ENCODE results near the gene RHAG.

RHAG gene

DNA sequence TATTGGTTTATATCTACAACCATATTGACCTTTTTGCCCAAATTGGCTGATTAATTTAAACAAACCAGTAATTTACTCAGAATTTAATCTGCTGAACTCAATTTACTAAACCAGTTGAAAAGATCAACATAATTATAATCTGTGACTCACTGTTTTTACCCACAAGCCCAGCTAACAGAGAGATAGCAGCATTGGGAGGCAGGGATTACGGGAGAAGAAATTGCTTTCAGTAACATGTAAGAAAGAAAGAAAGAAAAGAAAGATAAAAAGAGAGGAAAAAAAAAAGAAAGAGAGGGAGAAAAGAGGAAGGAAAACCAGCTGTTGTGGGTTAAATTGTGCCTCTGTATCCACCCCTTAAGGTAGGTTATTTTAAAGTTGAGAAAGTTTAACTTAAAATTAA is 13.3 kb upstream of the RHAG start:
- DNase-seq (no peak), ATAC-seq (replicated peaks) (no peak)
- Mint-ChIP-seq H3K36me3 (ENCODE audit: insufficient read depth) (no peaks in the 10 kb centered on the region), H3K27me3 (no peaks in the 10 kb centered on the region), H3K27ac (no peak overlapping the region), H3K9me3 (peaks cover 2 to 7% of the 10 kb centered on the region in 2 donors), H3K4me1 (ENCODE audit: low read depth in 2 of 2) (no peaks in the 10 kb centered on the region), H3K4me3 (no peak overlapping the region)

DNA sequence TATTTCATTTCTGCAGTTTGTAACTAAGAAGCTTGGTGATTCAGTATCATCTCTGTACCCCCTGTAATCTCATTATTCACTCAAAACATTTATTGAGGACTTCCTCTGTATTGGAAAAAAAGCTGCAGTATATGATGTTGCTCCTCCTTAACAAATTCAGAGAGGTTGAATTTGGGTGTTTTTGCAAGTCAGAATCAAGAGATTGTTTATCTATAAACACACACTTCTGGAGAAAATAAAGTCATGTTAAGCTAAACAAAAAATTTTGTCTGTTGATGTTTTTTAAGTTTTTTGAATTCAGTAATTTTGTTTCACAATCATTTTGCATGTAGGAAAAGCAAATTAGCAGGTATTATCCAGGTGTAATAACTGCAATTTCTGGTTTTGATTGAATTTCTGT is 11.4 kb upstream of the RHAG start:
- H3K27ac Mint-ChIP-seq, result no peak overlapping the region
- no peaks in the 10 kb centered on the region for H3K36me3 Mint-ChIP-seq (ENCODE audit: insufficient read depth)
- no peak for DNase-seq
- H3K4me1 Mint-ChIP-seq (ENCODE audit: low read depth in 2 of 2), result no peaks in the 10 kb centered on the region
- no peaks in the 10 kb centered on the region for H3K27me3 Mint-ChIP-seq
- H3K9me3 Mint-ChIP-seq, result peaks cover 0 to 2% of the 10 kb centered on the region in 2 donors
- no peak for ATAC-seq (replicated peaks)
- H3K4me3 Mint-ChIP-seq, result no peak overlapping the region

DNA sequence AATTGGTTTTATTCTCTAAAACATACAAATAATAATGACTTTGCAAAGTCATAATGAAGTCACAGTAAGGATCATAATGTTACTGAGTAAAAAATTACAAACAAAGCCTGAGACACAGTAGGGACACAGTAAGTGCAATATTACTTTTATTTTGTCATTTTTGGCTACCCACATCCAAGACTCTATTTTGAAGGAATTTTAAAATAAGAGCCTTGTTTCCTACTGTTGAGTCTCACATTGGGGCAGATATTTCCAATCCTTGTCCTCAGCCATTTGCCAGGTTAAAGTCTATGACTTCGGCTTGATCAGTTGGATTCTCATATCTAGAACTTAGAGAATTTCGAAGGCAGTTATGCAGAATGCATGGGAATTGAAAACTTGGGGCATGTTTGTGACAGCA is 10.8 kb upstream of the RHAG start:
- DNase-seq (no peak), ATAC-seq (replicated peaks) (no peak)
- no peak overlapping the region for H3K27ac Mint-ChIP-seq
- H3K27me3 Mint-ChIP-seq, result no peaks in the 10 kb centered on the region
- H3K36me3 Mint-ChIP-seq (ENCODE audit: insufficient read depth), result no peaks in the 10 kb centered on the region
- H3K4me3 Mint-ChIP-seq, result no peak overlapping the region
- H3K4me1 Mint-ChIP-seq (ENCODE audit: low read depth in 2 of 2), result no peaks in the 10 kb centered on the region
- H3K9me3 Mint-ChIP-seq, result peaks cover 0 to 2% of the 10 kb centered on the region in 2 donors

DNA sequence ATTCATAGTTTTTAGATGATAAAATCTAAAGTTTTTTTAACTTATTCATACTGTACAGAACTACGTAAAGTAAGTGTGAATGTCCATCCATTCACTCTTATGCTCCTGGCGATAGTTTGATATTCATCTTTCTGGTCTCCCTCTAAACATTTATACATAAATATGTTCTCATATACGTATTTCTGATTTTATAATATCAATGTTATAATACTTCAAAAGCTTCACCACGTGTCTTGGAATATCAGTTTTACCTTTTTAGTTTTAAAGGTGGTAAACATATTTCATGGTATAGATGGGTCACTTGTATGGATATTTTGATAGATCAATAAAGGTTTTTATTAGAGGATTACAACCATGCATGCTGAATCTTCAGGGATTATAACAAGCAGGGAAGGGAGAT is 10.3 kb upstream of the RHAG start:
- peaks cover 0 to 2% of the 10 kb centered on the region in 2 donors for H3K9me3 Mint-ChIP-seq

DNA sequence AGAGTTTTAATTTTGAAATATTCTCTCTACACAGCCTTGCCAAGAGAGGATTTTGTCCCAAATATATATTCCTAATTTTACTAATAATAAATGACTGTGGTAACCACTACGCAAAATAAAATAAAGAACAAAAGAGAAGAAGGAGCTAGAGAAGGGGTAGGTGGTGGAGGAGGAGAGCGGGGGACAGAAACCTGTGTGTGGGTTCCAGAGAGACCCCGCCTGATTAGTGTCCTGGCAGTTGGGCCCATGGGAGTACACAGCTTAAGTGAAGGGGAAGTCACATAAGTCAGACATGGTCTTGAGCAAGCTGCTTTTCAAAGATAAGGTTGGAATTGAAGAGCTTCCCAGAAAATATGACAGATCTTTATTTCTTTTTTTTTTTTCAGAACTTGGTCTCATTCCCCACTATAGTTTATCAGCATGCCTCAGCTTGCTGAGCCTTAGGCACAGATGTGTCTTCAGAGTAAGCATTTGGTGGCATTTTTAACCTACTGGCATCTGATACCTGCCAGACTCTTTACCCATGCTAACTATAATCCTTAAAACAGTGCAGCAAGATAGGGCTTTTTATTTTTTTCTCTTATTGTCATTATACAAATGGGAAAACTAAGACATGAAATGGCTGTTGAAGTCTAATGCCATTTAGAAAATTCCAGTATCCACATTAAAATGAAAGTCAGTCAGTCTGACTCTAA is 9.6 kb upstream of the RHAG start:
- H3K27me3 Mint-ChIP-seq, result no peaks in the 10 kb centered on the region
- no peak for ATAC-seq (replicated peaks)

More for the DNA sequence above, 10.3 kb upstream of the RHAG start:
- no peaks in the 10 kb centered on the region for H3K36me3 Mint-ChIP-seq (ENCODE audit: insufficient read depth)
- no peaks in the 10 kb centered on the region for H3K27me3 Mint-ChIP-seq
- no peak overlapping the region for H3K4me3 Mint-ChIP-seq
- no peak for DNase-seq
- no peaks in the 10 kb centered on the region for H3K4me1 Mint-ChIP-seq (ENCODE audit: low read depth in 2 of 2)
- H3K27ac Mint-ChIP-seq, result no peak overlapping the region
- ATAC-seq (replicated peaks), result no peak

DNA sequence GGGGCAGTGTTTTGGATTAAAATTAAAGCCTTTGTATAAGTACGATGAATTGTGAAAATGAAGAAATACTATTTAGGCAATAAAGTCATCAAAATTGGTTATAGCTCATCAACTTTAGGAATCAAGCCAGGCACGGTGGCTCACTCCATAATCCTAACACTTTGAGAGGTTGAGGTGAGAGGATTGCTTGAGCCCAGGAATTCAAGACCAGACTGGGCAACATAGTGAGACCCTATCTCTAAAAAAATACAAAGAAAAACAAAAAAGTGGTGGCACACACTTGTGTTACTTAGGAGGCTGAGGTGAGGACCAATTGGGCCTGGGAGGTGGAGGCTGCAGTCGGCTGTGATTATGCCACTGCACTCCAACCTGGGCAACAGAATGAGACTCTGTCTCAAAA is 8.5 kb upstream of the RHAG start:
- H3K9me3 Mint-ChIP-seq, result peaks cover 0 to 2% of the 10 kb centered on the region in 2 donors
- no peaks in the 10 kb centered on the region for H3K36me3 Mint-ChIP-seq (ENCODE audit: insufficient read depth)
- no peak overlapping the region for H3K4me3 Mint-ChIP-seq
- DNase-seq, result no peak
- no peaks in the 10 kb centered on the region for H3K4me1 Mint-ChIP-seq (ENCODE audit: low read depth in 2 of 2)
- ATAC-seq (replicated peaks), result no peak
- H3K27ac Mint-ChIP-seq, result no peak overlapping the region
- no peaks in the 10 kb centered on the region for H3K27me3 Mint-ChIP-seq

More for the DNA sequence above, 9.6 kb upstream of the RHAG start:
- Mint-ChIP-seq H3K4me3 (no peak overlapping the region), H3K9me3 (peaks cover 0 to 2% of the 10 kb centered on the region in 2 donors), H3K36me3 (ENCODE audit: insufficient read depth) (no peaks in the 10 kb centered on the region), H3K27ac (no peak overlapping the region), H3K4me1 (ENCODE audit: low read depth in 2 of 2) (no peaks in the 10 kb centered on the region)
- DNase-seq, result no peak

DNA sequence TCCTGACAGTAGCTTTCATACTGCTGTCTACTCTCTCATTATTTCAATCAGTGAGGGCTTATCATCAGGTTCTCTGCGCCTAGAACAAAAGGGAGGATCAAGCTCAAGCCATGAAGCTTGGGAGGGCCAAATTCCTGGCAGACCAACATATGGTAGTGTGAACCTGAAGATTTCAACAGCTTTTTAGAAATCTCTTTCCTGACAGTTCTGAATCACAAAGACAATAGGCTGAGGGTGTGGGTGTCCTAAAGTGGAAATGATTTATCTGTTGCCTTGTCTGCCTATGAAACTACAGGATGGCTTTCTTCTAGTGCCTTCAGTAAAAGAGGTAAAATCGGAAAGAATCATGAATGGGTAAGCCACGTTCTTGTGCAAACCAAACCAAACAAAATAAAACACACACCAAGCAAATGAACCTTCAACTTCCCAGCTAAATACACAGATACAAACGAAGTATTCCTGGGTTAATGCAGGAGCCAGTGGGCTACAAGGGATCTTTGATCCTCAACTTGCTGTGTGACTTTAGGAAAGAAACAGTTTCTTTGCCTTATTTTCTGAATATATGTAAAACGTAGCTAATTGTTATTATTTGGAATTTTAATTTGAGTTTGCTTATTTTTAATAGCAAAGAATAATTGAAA is 2.7 kb upstream of the RHAG start:
- no peaks in the 10 kb centered on the region for H3K4me1 Mint-ChIP-seq (ENCODE audit: low read depth in 2 of 2)
- H3K27me3 Mint-ChIP-seq, result no peaks in the 10 kb centered on the region
- H3K27ac Mint-ChIP-seq, result no peak overlapping the region
- DNase-seq (no peak), ATAC-seq (replicated peaks) (no peak)
- H3K9me3 Mint-ChIP-seq, result no peaks in the 10 kb centered on the region
- H3K4me3 Mint-ChIP-seq, result no peak overlapping the region
- peaks cover 2% of the 10 kb centered on the region for H3K36me3 Mint-ChIP-seq (ENCODE audit: insufficient read depth)

DNA sequence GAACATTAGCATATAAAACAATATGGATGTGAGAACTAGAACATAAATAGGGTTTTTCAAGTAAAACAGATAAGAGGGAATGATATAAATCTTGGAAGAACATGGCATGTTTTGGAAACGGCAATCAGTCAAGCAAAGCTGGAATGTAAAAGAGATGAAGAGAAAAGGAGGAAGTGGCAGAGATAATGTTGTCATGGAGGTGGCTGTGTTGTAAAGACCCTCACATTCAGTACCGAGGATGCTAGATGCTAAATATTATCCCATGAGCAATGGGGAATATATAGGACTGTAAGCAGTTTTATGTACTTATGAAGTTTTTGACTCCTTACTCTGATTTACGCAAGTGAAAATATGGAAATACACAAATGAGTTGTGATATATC is 702 bp upstream of the RHAG start:
- no peaks in the 10 kb centered on the region for H3K27me3 Mint-ChIP-seq
- H3K4me3 Mint-ChIP-seq, result no peak overlapping the region
- no peaks in the 10 kb centered on the region for H3K4me1 Mint-ChIP-seq (ENCODE audit: low read depth in 2 of 2)
- no peaks in the 10 kb centered on the region for H3K9me3 Mint-ChIP-seq
- no peak for DNase-seq
- no peak overlapping the region for H3K27ac Mint-ChIP-seq
- H3K36me3 Mint-ChIP-seq (ENCODE audit: insufficient read depth), result peaks cover 2% of the 10 kb centered on the region
- ATAC-seq (replicated peaks), result no peak

DNA sequence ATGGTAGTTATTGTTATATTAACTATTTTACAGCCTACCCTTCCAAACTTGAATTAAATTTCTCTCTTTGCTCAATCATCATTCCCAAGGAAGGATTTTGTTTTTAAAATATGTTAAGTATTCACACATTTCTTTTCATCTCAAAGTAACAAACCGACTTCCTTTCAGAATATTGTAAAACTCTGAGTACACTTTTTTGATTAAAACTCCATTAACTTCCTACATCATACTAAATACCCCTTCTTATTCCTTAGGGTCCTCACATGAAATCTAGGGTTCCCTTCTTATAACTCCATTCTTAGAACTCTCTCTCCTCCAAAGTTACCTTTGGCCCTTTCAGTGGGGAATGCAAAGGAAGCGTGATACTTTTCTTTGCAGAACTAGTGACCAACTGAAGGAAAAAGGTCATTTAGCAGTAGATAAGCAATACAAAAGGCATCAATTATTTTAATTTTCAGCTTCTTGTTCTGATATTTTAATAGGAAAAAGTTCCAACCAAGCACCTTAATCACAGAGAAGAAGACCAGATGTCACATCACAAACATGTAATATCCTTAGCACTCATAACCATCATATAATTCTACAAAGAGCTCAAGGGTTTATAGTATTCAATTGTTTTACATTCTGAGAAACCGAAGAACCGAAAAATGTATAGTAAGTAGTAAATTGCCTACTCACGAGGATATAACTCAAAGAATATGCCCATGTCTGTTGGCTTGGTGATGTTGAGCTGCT is 494 bp downstream of the RHAG start:
- Mint-ChIP-seq H3K27ac (no peak overlapping the region), H3K4me3 (no peak overlapping the region), H3K9me3 (no peaks in the 10 kb centered on the region), H3K36me3 (ENCODE audit: insufficient read depth) (peaks cover 2% of the 10 kb centered on the region), H3K27me3 (no peaks in the 10 kb centered on the region), H3K4me1 (ENCODE audit: low read depth in 2 of 2) (no peaks in the 10 kb centered on the region)
- DNase-seq (no peak), ATAC-seq (replicated peaks) (no peak)

DNA sequence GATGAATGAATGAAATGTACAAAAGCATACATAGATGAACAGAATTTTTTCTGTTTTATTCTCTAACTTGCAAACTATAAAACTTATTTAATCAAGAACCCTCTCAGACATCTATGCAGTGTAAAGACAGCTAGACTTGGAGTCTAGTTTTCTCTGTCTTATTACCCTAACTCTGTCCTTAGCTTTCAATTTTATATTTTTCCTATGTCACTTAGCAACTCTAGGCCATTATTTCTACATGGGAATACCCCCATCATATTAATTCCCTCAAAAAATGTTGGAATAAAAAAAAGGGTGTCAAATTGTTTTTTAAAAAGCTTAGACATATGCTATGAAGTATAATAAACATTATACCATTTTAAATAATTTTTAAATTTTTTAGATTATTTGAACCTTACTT is 1.2 kb downstream of the RHAG start:
- Mint-ChIP-seq H3K4me1 (ENCODE audit: low read depth in 2 of 2) (no peaks in the 10 kb centered on the region), H3K27ac (no peak overlapping the region), H3K9me3 (no peaks in the 10 kb centered on the region), H3K36me3 (ENCODE audit: insufficient read depth) (peaks cover 2% of the 10 kb centered on the region), H3K27me3 (no peaks in the 10 kb centered on the region), H3K4me3 (no peak overlapping the region)
- no peak for ATAC-seq (replicated peaks)
- DNase-seq, result no peak

DNA sequence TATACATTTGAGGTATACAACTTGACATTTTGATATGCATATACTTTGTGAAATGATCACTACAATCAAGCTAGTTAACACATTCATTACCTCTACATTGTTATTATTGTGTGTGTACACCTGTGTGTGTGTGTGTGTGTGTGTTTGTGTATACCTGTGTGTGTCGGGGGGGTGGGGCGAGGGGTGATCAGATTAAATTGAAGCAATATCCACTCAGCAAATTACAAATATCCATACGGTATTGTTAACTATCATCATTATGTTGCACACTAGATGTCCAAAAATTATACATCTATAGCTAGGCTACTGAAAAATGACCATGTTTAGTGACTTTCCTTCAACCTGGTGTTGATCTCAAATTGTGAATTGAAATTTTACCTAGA is 1.8 kb downstream of the RHAG start:
- ATAC-seq (replicated peaks), result no peak
- Mint-ChIP-seq H3K27ac (no peak overlapping the region), H3K9me3 (no peaks in the 10 kb centered on the region), H3K4me3 (no peak overlapping the region), H3K4me1 (ENCODE audit: low read depth in 2 of 2) (no peaks in the 10 kb centered on the region), H3K36me3 (ENCODE audit: insufficient read depth) (peaks cover 2% of the 10 kb centered on the region), H3K27me3 (no peaks in the 10 kb centered on the region)
- no peak for DNase-seq

DNA sequence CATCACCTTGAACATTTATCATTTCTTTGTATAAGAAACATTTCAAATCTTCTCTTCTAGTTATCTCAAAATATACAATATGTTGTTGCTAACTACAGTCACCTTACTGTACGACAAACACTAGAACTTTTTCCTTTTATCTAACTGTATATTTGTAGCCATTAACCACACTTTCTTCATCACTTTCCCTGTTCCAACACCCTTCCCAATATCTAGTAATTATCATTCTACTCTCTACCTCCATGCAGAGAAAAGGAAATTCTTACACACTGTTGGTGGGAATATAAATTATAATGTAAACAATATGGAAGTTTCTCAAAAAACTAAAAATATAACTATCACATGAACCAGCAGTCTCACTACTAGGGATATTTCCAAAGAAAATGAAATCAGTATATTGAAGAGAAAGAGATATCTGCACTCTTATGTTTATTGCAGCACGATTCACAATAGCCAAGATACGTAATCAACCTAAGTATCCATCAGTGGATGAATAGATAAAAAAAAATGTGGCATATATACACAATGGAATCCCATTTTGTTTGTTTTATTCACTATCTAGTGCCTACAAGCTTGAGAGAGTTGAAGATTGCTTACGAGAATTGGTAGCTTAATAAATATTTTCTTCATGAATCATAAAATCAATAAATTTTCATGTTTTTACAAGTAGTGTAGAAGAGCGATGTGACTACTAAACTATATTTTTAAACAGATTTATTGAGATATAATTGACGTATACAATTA is 2.4 kb downstream of the RHAG start:
- Mint-ChIP-seq H3K36me3 (ENCODE audit: insufficient read depth) (peaks cover 2% of the 10 kb centered on the region), H3K9me3 (no peaks in the 10 kb centered on the region), H3K27ac (no peak overlapping the region), H3K27me3 (no peaks in the 10 kb centered on the region), H3K4me1 (ENCODE audit: low read depth in 2 of 2) (no peaks in the 10 kb centered on the region), H3K4me3 (no peak overlapping the region)
- ATAC-seq (replicated peaks) (no peak), DNase-seq (no peak)

DNA sequence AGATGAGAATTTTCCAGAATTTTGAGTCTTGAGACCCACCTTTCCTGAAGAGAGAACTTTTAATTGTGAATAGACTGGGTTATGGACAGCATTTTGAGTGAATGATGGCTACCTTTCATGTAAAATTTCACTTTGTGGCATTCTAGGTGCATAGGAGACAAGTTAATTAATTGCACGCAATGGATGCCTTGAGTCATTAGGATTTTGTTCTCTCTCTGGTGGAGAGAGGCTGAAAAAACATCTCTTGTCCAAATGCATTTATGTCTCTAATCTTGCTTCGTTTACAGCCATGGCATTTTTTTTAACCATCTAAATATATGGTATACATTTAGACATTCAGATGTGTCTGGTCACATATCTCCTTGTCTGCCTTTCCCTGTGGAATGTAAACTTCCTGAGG is 3.1 kb downstream of the RHAG start:
- no peak for ATAC-seq (replicated peaks)
- Mint-ChIP-seq H3K4me3 (no peak overlapping the region), H3K27me3 (no peaks in the 10 kb centered on the region), H3K4me1 (ENCODE audit: low read depth in 2 of 2) (no peaks in the 10 kb centered on the region), H3K9me3 (no peaks in the 10 kb centered on the region), H3K27ac (no peak overlapping the region), H3K36me3 (ENCODE audit: insufficient read depth) (peaks cover 1% of the 10 kb centered on the region)
- DNase-seq, result no peak
